Endothelial cell of umbilical vein (primary cell): ENCODE data around the gene ACBD7. TPM values are rescaled to one million over a fixed set of nuclear protein-coding genes. Genes with fewer than 3 reads are reported as not detected.

Experiments
- BruUV-seq: library from RNA; stranded (reverse); fragments of 400-500 nt; replicated peaks from 2 replicates; lab custom pipeline; 2021; lab: Mats Ljungman, UMichigan
- CTCF ChIA-PET: fragments of 300-600, 350-600 bp; sonication (Branson Sonifier 250); formaldehyde crosslinking; loops from one replicate; lab custom pipeline; 2021; ENCODE audit warnings: antibody characterized with exemption, inconsistent platforms; lab: Charles Lee
- POLR2A ChIA-PET: fragments of 300-600, 350-600 bp; sonication (Branson Sonifier 250); formaldehyde crosslinking; loops from one replicate; lab custom pipeline; 2021; ENCODE audit warnings: antibody characterized with exemption, inconsistent platforms; lab: Charles Lee
- DNase-seq: peaks from one replicate; pipeline ENCODE4 v3.0.0-alpha.2; 2011; ENCODE audit warnings: low read depth, low spot score
- FAIRE-seq: peaks from 2 replicates; lab custom pipeline; 2011; peaks lifted over from hg19 to GRCh38; lab: Jason Lieb, UNC
- H2AFZ ChIP-seq: 2 replicates; pipeline ENCODE4 v1.6.0; 2012; ENCODE audit warnings: low read depth, low read length, control low read depth, inconsistent platforms
- H3K27ac ChIP-seq: 2 replicates; pipeline ENCODE4 v1.5.1; 2011; ENCODE audit warnings: low read depth, mild to moderate bottlenecking, control low read depth, low read length, moderate library complexity; ENCODE audit not compliant: insufficient read depth
- H3K27me3 ChIP-seq, 2 experiments: 2 replicates each; pipeline versions ENCODE4 v1.6.0 to v1.6.1; 2011; ENCODE audit warnings: low read length in 2 of 2, mixed read lengths in 1 of 2; ENCODE audit not compliant: control insufficient read depth in 2 of 2, insufficient read depth in 2 of 2
- H3K36me3 ChIP-seq, 2 experiments: 2 replicates in 1 of 2; 3 replicates in 1 of 2; pipeline ENCODE4 v1.5.1; 2011; ENCODE audit warnings: low read length in 2 of 2, mild to moderate bottlenecking in 1 of 2, moderate library complexity in 1 of 2; ENCODE audit not compliant: control insufficient read depth in 2 of 2, insufficient read depth in 2 of 2; ENCODE audit errors: extremely low read depth in 1 of 2
- H3K4me1 ChIP-seq: 3 replicates; pipeline ENCODE4 v1.5.1; 2011; ENCODE audit warnings: mild to moderate bottlenecking, low read length; ENCODE audit not compliant: control insufficient read depth, insufficient read depth; ENCODE audit errors: extremely low read depth
- H3K4me2 ChIP-seq: 2 replicates; pipeline ENCODE4 v1.6.1; 2011; ENCODE audit warnings: low read length, control low read depth, mixed read lengths; ENCODE audit not compliant: insufficient read depth
- H3K4me3 ChIP-seq, 3 experiments: fragments of 200-600 bp in 1 of 3; sonication (generic), shearing (Covaris generic) in 1 of 3; replicated peaks in 1 of 3; 2 replicates each; pipeline ENCODE4 v1.5.1; 2011 to 2016; ENCODE audit warnings: control low read depth in 3 of 3, low read length in 3 of 3, mild to moderate bottlenecking in 2 of 3, inconsistent platforms in 1 of 3, low read depth in 1 of 3, moderate library complexity in 1 of 3; ENCODE audit not compliant: insufficient read depth in 1 of 3
- H3K79me2 ChIP-seq: 2 replicates; pipeline ENCODE4 v1.6.0; 2012; ENCODE audit warnings: low read length, inconsistent platforms; ENCODE audit not compliant: control insufficient read depth, insufficient read depth
- H3K9ac ChIP-seq: replicated peaks from 2 replicates; pipeline ENCODE3; 2011; ENCODE audit warnings: low read length, control low read depth; ENCODE audit not compliant: insufficient read depth; ENCODE audit errors: extremely low read depth
- H3K9me1 ChIP-seq: replicated peaks from 3 replicates; pipeline ENCODE4 v1.6.0; 2011; ENCODE audit warnings: mild to moderate bottlenecking, low read length; ENCODE audit not compliant: control insufficient read depth, insufficient read depth; ENCODE audit errors: extremely low read depth
- H3K9me3 ChIP-seq: replicated peaks from 2 replicates; pipeline ENCODE4 v1.5.1; 2012; ENCODE audit warnings: low read length, inconsistent platforms; ENCODE audit not compliant: control insufficient read depth, insufficient read depth
- H4K20me1 ChIP-seq: replicated peaks from 2 replicates; pipeline ENCODE3; 2011; ENCODE audit warnings: mild to moderate bottlenecking, low read length; ENCODE audit not compliant: control insufficient read depth, insufficient read depth; ENCODE audit errors: extremely low read depth
- EZH2 ChIP-seq: IDR thresholded peaks from 2 replicates; pipeline ENCODE4 v1.6.1; 2012; ENCODE audit warnings: borderline replicate concordance, low read depth, mild to moderate bottlenecking, moderate library complexity, low read length, inconsistent platforms; ENCODE audit not compliant: severe bottlenecking
- FOS ChIP-seq: IDR thresholded peaks from 2 replicates; pipeline ENCODE4 v1.6.1; 2011; ENCODE audit warnings: mild to moderate bottlenecking, low read length, moderate library complexity, borderline replicate concordance; ENCODE audit not compliant: insufficient read depth
- GATA2 ChIP-seq: IDR thresholded peaks from 2 replicates; pipeline ENCODE4 v1.7.0; 2011; ENCODE audit warnings: low read depth, mild to moderate bottlenecking, moderate library complexity, mixed read lengths, low read length; ENCODE audit not compliant: insufficient read length, insufficient read depth
- JUN ChIP-seq: IDR thresholded peaks from 2 replicates; pipeline ENCODE4 v1.6.1; 2011; ENCODE audit warnings: borderline replicate concordance, low read depth; ENCODE audit not compliant: insufficient read length, insufficient read depth
- MYC ChIP-seq: IDR thresholded peaks from one replicate; pipeline ENCODE4 v1.6.1; 2011; ENCODE audit warnings: mild to moderate bottlenecking, low read depth, low read length
- POLR2A ChIP-seq: IDR thresholded peaks from 2 replicates; pipeline ENCODE4 v1.6.1; 2012; ENCODE audit warnings: low read depth, mild to moderate bottlenecking, control low read depth, low read length
- POLR2AphosphoS5 ChIP-seq: IDR thresholded peaks from 2 replicates; pipeline ENCODE4 v1.6.1; 2012; ENCODE audit warnings: low read depth, mild to moderate bottlenecking, control low read depth, low read length, moderate library complexity; ENCODE audit not compliant: insufficient read depth
- dilution Hi-C: fragments of 300-500 bp; cut with MboI; formaldehyde crosslinking; loops from one replicate; pipeline ENCODE4 v1.15.0; 2019; ENCODE audit warnings: low sequenced_read_pairs; ENCODE audit not compliant: extremely low pct_ligation_motif_present
- intact Hi-C: fragments of 100-400 bp; cut with micrococcal nuclease; formaldehyde crosslinking; loops from one replicate; pipeline ENCODE4 v1.10.0; 2022
- polyA plus RNA-seq, 4 experiments: library from polyadenylated mRNA; depleted of rRNA in 3 of 4; stranded (reverse) in 3 of 4; unstranded in 1 of 4; fragments of >200 nt; gene quantifications; 2 replicates each; pipeline versions ENCODE4 v1.2.1 to v1.2.3, GENCODE V29; 2011 to 2012; ENCODE audit warnings: missing spikeins in 1 of 4
- total RNA-seq: library from RNA; stranded (reverse); gene quantifications from 2 replicates; pipeline ENCODE4 v1.2.3, GENCODE V29; 2021
- TF ChIP-seq, protein P1 (sequence below): IDR thresholded peaks from 2 replicates; pipeline ENCODE4 v1.6.1; 2011; ENCODE audit not compliant: insufficient read depth, insufficient read length
- TF ChIP-seq, protein P2 (sequence below), 2 donors: IDR thresholded peaks; 1 replicate in 1 of 2; 2 replicates in 1 of 2; pipeline ENCODE4 v1.5.1; 2011; ENCODE audit warnings: low read length in 2 of 2, mild to moderate bottlenecking in 2 of 2, moderate library complexity in 2 of 2, control low read depth in 1 of 2, inconsistent platforms in 1 of 2, low read depth in 1 of 2; ENCODE audit not compliant: insufficient read depth in 1 of 2; ENCODE audit errors: extremely low read depth in 1 of 2

The ACBD7 gene
- total and polyA plus RNA-seq, 2 donors (not counting 3 experiments of a cell fraction or from before 2014, with no cell fraction given), result 1.2 to 2.8 TPM

DNA sequence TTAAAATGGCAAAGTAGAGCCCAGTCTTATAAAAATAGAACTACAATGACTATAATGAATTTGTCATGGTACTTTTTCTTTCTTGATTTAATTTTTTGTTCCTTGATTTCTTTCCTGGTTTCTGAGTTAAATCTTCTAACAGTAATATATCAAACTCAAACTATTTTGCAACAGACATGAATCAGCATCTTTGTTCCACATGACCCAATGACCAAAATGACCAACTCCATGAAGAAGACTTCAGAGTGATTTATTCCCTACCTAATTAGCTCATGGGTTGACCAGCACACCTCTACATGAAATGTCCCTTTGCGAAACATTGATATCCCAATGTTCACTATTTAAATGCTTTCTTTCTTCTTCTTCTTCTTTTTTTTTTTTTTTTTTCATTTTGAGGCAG, 49.1 kb upstream of the ACBD7 start:
- TF ChIP-seq, protein P1, sequence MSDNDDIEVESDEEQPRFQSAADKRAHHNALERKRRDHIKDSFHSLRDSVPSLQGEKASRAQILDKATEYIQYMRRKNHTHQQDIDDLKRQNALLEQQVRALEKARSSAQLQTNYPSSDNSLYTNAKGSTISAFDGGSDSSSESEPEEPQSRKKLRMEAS, result no peak
- TF ChIP-seq MYC, result no peak
- TF ChIP-seq POLR2A, result no peak
- no peak for TF ChIP-seq POLR2AphosphoS5
- no peak for TF ChIP-seq GATA2
- TF ChIP-seq EZH2, result no peak
- TF ChIP-seq, protein P2, sequence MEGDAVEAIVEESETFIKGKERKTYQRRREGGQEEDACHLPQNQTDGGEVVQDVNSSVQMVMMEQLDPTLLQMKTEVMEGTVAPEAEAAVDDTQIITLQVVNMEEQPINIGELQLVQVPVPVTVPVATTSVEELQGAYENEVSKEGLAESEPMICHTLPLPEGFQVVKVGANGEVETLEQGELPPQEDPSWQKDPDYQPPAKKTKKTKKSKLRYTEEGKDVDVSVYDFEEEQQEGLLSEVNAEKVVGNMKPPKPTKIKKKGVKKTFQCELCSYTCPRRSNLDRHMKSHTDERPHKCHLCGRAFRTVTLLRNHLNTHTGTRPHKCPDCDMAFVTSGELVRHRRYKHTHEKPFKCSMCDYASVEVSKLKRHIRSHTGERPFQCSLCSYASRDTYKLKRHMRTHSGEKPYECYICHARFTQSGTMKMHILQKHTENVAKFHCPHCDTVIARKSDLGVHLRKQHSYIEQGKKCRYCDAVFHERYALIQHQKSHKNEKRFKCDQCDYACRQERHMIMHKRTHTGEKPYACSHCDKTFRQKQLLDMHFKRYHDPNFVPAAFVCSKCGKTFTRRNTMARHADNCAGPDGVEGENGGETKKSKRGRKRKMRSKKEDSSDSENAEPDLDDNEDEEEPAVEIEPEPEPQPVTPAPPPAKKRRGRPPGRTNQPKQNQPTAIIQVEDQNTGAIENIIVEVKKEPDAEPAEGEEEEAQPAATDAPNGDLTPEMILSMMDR (IDR thresholded peaks at IDR 0.05; ENCODE audit: extremely low read depth in 1 of 2, insufficient read depth in 1 of 2, low read depth in 1 of 2, low read length in 2 of 2), result no peak
- no peak for TF ChIP-seq FOS
- no peak for TF ChIP-seq JUN
- H3K4me2 ChIP-seq, result no peak overlapping the region
- H3K27me3 ChIP-seq, result no peaks in the 10 kb centered on the region
- no peaks in the 10 kb centered on the region for H4K20me1 ChIP-seq
- no peak overlapping the region for H3K9ac ChIP-seq
- peaks cover 26 to 34% of the 10 kb centered on the region in 2 experiments for H3K36me3 ChIP-seq
- H3K4me3 ChIP-seq, result no peak overlapping the region
- FAIRE-seq (no peak), DNase-seq (no peak)
- no TSS peak for BruUV-seq
- H3K9me3 ChIP-seq, result no peaks in the 10 kb centered on the region
- intact Hi-C loops (no loop called here), dilution Hi-C loops (no loop called here)
- no peak overlapping the region for H2AFZ ChIP-seq
- ChIA-PET POLR2A (no interaction called here), CTCF (interaction anchor here (0.9 kb wide), 1 partner anchor 233 kb away, joined by 3 read pairs; the partner anchor contains the start of gene FAM171A1)
- peaks cover 32% of the 10 kb centered on the region for H3K79me2 ChIP-seq
- no peaks in the 10 kb centered on the region for H3K4me1 ChIP-seq
- no peaks in the 10 kb centered on the region for H3K9me1 ChIP-seq
- H3K27ac ChIP-seq, result no peak overlapping the region
